ENCODE results near the gene ZNF385D. TPM values are rescaled to one million over a fixed set of nuclear protein-coding genes. Genes with fewer than 3 reads are reported as not detected.
"Not testable (repeated sequence)": the region's sequence is repeated elsewhere in the genome, so short reads cannot be mapped to it uniquely, and the experiment has no call there.

Gene ZNF385D
- total RNA-seq, 2 experiments from 2014 or later: not detected

DNA sequence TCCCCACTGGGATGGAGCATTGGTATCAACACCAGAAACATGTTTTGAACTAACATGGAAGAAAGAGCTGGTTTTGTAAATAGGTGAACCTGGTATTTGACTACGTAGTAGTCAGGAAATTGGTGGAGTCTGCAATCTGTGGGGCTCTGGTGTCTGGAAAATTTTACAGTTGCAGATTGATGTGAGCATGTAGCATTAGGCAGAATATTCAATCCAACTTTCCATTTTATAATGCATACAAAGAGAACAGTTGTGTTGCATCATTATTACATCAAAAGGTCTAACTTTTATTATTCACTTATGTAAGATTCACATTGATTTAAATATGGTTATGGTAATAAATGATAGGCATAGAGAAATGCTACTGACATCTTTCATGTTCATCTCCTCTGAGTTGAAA, 340.0 kb downstream of the ZNF385D start:
- no peaks in the 10 kb centered on the region for H3K9me3 Mint-ChIP-seq
- H3K4me3 Mint-ChIP-seq: no peak overlapping the region
- CTCF ChIA-PET: no interaction called here
- H3K27me3 Mint-ChIP-seq: no peaks in the 10 kb centered on the region
- no peaks in the 10 kb centered on the region for H3K36me3 Mint-ChIP-seq (ENCODE audit: low read depth)
- POLR2A ChIA-PET: no interaction called here
- no peaks in the 10 kb centered on the region for H3K4me1 Mint-ChIP-seq
- no peak overlapping the region for H3K27ac Mint-ChIP-seq
- no peak for DNase-seq

GRCh38 chr3:21409401-21409800, 341.6 kb downstream of the ZNF385D start:
- H3K27ac Mint-ChIP-seq: no peak overlapping the region
- no peaks in the 10 kb centered on the region for H3K36me3 Mint-ChIP-seq (ENCODE audit: low read depth)
- no peaks in the 10 kb centered on the region for H3K27me3 Mint-ChIP-seq
- H3K4me1 Mint-ChIP-seq: no peaks in the 10 kb centered on the region
- DNase-seq: no peak
- CTCF ChIA-PET: no interaction called here
- H3K9me3 Mint-ChIP-seq: peaks cover 6% of the 10 kb centered on the region
- no peak overlapping the region for H3K4me3 Mint-ChIP-seq
- POLR2A ChIA-PET: no interaction called here

- no peaks in the 10 kb centered on the region for H3K27me3 Mint-ChIP-seq
- H3K27ac Mint-ChIP-seq: no peak overlapping the region
- DNase-seq: no peak
- H3K9me3 Mint-ChIP-seq: peaks cover 7% of the 10 kb centered on the region
- no peaks in the 10 kb centered on the region for H3K36me3 Mint-ChIP-seq (ENCODE audit: low read depth)
- H3K4me1 Mint-ChIP-seq: no peaks in the 10 kb centered on the region
- ChIA-PET CTCF (no interaction called here), POLR2A (no interaction called here)
- H3K4me3 Mint-ChIP-seq: no peak overlapping the region
Measured at GRCh38 chr3:21407743-21408142, 343.3 kb downstream of the ZNF385D start.

DNA sequence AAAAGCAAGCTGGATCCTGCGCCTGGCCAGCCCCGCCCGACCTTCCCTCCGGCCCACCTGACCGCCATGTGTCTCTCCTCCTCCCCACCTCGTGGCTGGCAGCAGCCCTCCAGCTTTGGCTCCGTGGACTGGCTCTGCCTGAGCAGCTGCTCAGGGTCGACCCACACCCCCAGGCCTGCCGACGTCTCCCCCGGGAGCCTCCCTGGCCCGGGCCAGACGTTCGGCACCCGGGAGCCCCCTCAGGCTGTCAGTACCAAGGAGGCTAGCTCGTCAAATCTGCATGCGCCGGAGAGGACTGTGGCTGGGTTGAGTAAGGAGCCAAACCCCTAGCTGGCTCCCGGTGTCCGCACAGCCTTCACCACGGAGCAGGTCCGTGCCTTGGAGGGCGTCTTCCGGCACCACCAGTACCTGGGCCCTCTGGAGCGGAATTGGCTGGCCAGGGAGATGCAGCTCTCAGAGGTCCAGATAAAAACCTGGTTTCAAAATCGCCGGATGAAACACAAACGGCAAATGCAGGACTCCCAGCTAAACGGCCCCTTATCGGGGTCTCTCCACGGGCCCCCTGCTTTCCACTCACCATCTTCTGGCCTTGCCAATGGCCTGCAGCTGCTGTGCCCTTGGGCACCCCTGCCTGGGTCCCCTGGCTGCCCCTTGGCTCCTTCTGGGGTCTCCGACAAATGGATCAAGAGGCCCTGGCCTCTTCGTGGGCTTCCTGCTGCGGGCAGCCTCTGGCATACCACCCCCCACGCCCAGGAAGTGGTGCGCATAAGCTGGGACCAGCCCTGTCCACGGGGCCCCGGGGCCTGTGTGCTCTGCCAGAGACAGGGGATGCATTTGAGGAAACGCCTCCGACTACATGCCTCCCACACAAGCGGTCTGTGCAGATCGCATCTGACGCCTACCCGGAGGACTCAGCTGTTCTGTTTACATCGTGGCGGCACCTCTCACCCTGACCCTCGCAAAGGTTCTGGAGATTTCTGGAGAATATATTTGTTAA, 345.0 kb downstream of the ZNF385D start:
- ChIA-PET POLR2A (no interaction called here), CTCF (no interaction called here)
- H3K27me3 Mint-ChIP-seq: no peaks in the 10 kb centered on the region
- H3K4me3 Mint-ChIP-seq: no peak overlapping the region
- no peak for DNase-seq
- H3K27ac Mint-ChIP-seq: no peak overlapping the region
- H3K9me3 Mint-ChIP-seq: peaks cover 7% of the 10 kb centered on the region
- H3K4me1 Mint-ChIP-seq: no peaks in the 10 kb centered on the region
- no peaks in the 10 kb centered on the region for H3K36me3 Mint-ChIP-seq (ENCODE audit: low read depth)

- no peaks in the 10 kb centered on the region for H3K27me3 Mint-ChIP-seq
- no peaks in the 10 kb centered on the region for H3K4me1 Mint-ChIP-seq
- POLR2A ChIA-PET: no interaction called here
- no peaks in the 10 kb centered on the region for H3K36me3 Mint-ChIP-seq (ENCODE audit: low read depth)
- CTCF ChIA-PET: no interaction called here
- H3K4me3 Mint-ChIP-seq: no peak overlapping the region
- DNase-seq: no peak
- H3K9me3 Mint-ChIP-seq: peaks cover 8% of the 10 kb centered on the region
- H3K27ac Mint-ChIP-seq: no peak overlapping the region
Measured at GRCh38 chr3:21398461-21398860, 352.5 kb downstream of the ZNF385D start.

- H3K4me1 Mint-ChIP-seq: no peaks in the 10 kb centered on the region
- POLR2A ChIA-PET: no interaction called here
- DNase-seq: no peak
- no peaks in the 10 kb centered on the region for H3K36me3 Mint-ChIP-seq (ENCODE audit: low read depth)
- no peak overlapping the region for H3K4me3 Mint-ChIP-seq
- peaks cover 2% of the 10 kb centered on the region for H3K9me3 Mint-ChIP-seq
- H3K27me3 Mint-ChIP-seq: no peaks in the 10 kb centered on the region
- no peak overlapping the region for H3K27ac Mint-ChIP-seq
- CTCF ChIA-PET: no interaction called here
Measured at GRCh38 chr3:21393683-21394311, 357.2 kb downstream of the ZNF385D start.

DNA sequence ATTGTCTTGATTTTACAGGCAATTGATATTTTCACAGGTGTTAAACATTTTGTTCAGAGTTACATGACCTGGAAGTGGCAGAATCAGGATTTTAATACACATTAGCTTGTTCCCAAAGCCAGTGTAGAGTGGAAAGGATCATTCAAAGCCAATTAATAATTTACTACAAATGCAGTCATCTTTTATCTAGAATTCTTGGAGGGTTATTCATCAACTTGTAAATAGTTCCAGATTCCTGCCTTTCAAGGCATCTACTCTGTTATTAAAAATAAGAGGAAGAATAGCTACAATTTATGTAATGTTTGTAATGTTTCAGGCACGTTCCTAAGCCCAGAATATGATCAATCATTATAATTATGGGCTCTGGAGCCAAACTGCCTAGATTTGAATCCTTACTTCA, 358.5 kb downstream of the ZNF385D start:
- Mint-ChIP-seq H3K36me3 (ENCODE audit: low read depth) (no peaks in the 10 kb centered on the region), H3K27ac (no peak overlapping the region), H3K9me3 (peaks cover 2% of the 10 kb centered on the region), H3K4me1 (no peaks in the 10 kb centered on the region), H3K27me3 (no peaks in the 10 kb centered on the region), H3K4me3 (no peak overlapping the region)
- ChIA-PET POLR2A (no interaction called here), CTCF (no interaction called here)
- no peak for DNase-seq

DNA sequence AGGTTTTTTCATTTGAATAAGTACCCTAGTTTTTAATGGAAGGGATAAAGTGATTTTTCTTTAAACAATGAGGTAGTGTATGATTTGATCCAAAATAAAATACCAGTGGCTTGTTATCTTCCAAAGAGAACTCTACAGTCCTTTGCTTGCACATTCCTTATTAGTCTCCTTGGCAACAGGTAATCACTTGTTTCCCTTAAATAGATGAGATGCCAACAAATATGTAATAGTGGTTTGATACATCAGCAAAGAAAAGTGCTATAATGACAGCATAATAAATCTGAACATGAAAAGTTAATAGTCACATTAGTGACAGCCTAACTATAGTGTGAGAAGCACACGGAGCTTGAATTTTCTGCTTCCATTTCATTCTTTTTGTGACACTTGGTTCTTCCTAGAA, 360.2 kb downstream of the ZNF385D start:
- Mint-ChIP-seq H3K4me3 (no peak overlapping the region), H3K36me3 (ENCODE audit: low read depth) (no peaks in the 10 kb centered on the region), H3K27me3 (no peaks in the 10 kb centered on the region), H3K9me3 (peaks cover 7% of the 10 kb centered on the region), H3K27ac (no peak overlapping the region), H3K4me1 (no peaks in the 10 kb centered on the region)
- POLR2A ChIA-PET: no interaction called here
- no peak for DNase-seq
- CTCF ChIA-PET: no interaction called here

DNA sequence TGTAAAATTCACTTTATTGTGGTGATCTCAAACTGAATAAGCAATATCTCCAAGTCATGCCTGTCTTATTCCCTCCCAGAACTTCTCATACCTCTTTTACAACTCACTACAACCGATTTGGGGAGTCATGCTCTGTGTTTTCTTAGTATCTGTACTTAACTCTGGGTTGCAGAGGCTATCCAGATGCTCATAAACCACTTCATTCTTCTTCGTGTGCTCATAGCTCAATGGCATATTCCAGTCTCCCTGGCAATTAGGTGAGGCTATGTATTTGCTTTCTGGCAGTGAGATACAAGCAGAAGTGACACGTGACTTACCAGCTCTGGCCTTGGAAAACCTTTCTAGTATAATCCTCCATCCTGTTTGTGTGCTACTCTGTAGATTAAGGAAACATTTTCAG, 360.9 kb downstream of the ZNF385D start:
- CTCF ChIA-PET: no interaction called here
- DNase-seq: no peak
- no peak overlapping the region for H3K4me3 Mint-ChIP-seq

GRCh38 chr3:21387142-21387826, 363.7 kb downstream of the ZNF385D start:
- H3K36me3 Mint-ChIP-seq (ENCODE audit: low read depth); CTCF ChIA-PET; POLR2A ChIA-PET; H3K4me3 Mint-ChIP-seq; H3K4me1 Mint-ChIP-seq; H3K27ac Mint-ChIP-seq; H3K27me3 Mint-ChIP-seq; DNase-seq: not testable (repeated sequence)
- H3K9me3 Mint-ChIP-seq: peaks cover 17% of the 10 kb centered on the region

More for the DNA sequence above, 360.9 kb downstream of the ZNF385D start:
- H3K9me3 Mint-ChIP-seq: peaks cover 14% of the 10 kb centered on the region
- H3K4me1 Mint-ChIP-seq: no peaks in the 10 kb centered on the region
- H3K27ac Mint-ChIP-seq: no peak overlapping the region
- no peaks in the 10 kb centered on the region for H3K27me3 Mint-ChIP-seq
- POLR2A ChIA-PET: no interaction called here
- H3K36me3 Mint-ChIP-seq (ENCODE audit: low read depth): no peaks in the 10 kb centered on the region

- H3K4me3 Mint-ChIP-seq; H3K4me1 Mint-ChIP-seq; POLR2A ChIA-PET; DNase-seq; H3K27me3 Mint-ChIP-seq; CTCF ChIA-PET; H3K36me3 Mint-ChIP-seq (ENCODE audit: low read depth); H3K9me3 Mint-ChIP-seq; H3K27ac Mint-ChIP-seq: not testable (repeated sequence)
Measured at GRCh38 chr3:21378036-21378435, 373.0 kb downstream of the ZNF385D start.

- H3K27me3 Mint-ChIP-seq: no peaks in the 10 kb centered on the region
- H3K27ac Mint-ChIP-seq: no peak overlapping the region
- no peaks in the 10 kb centered on the region for H3K4me1 Mint-ChIP-seq
- DNase-seq: no peak
- no peaks in the 10 kb centered on the region for H3K36me3 Mint-ChIP-seq (ENCODE audit: low read depth)
- H3K4me3 Mint-ChIP-seq: no peak overlapping the region
- POLR2A ChIA-PET: no interaction called here
- H3K9me3 Mint-ChIP-seq: no peaks in the 10 kb centered on the region
- CTCF ChIA-PET: no interaction called here
Measured at GRCh38 chr3:21377071-21377769, 373.8 kb downstream of the ZNF385D start.

GRCh38 chr3:21372316-21372715, 378.7 kb downstream of the ZNF385D start:
- DNase-seq: no peak
- H3K27me3 Mint-ChIP-seq: no peaks in the 10 kb centered on the region
- POLR2A ChIA-PET: no interaction called here
- no peaks in the 10 kb centered on the region for H3K36me3 Mint-ChIP-seq (ENCODE audit: low read depth)
- peaks cover 2% of the 10 kb centered on the region for H3K9me3 Mint-ChIP-seq
- no peaks in the 10 kb centered on the region for H3K4me1 Mint-ChIP-seq
- H3K27ac Mint-ChIP-seq: no peak overlapping the region
- no peak overlapping the region for H3K4me3 Mint-ChIP-seq
- CTCF ChIA-PET: no interaction called here
